GM19468 (cell line): Measurements from ENCODE around the gene MYO5C.
"Not testable (repeated sequence)": the region's sequence is repeated elsewhere in the genome, so short reads cannot be mapped to it uniquely, and the experiment has no call there.

ENCODE experiments used
- ATAC-seq: cut with Tn5 transposase; IDR thresholded peaks from one replicate; pipeline ENCODE4 v1.9.1; 2021; ENCODE audit warnings: mild to moderate bottlenecking, moderate library complexity, moderate number of reproducible peaks; ENCODE audit not compliant: unreplicated experiment; ENCODE audit errors: extremely low read depth

MYO5C gene

GRCh38 chr15:52180851-52181450 lies 114.7 kb downstream of the MYO5C start:
- no peak for ATAC-seq

DNA sequence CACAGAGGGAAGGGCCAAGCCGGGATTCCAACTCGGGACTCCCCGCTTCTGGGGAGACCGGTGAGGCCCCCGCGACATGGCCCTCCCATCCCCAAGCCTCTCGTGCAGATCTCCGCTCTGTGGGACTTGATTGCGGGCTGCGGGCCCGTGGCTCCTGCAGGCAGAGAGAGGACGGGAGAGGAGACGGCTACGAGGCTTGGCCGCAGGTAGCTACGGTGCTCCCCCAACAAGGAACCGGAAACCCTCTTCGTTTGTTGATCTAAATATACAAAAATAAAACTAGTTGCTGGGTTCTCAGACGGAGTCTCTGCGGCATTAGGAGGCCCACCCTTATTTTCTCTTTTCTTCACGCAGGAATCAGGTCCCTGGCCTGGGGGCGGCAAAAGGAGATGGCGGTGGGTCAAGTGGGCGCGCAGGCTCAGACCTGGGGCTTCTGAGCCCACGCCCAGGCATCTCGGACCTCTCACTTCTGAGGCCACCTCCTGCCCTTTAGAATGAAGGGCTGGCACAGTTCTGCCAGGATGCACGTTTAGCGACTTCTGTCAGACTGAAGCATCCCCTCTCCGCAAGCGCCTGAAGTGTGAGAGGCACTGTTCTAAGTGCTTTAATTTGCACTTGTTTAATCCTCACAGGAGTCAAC lies 115.3 kb downstream of the MYO5C start:
- no peak for ATAC-seq

DNA sequence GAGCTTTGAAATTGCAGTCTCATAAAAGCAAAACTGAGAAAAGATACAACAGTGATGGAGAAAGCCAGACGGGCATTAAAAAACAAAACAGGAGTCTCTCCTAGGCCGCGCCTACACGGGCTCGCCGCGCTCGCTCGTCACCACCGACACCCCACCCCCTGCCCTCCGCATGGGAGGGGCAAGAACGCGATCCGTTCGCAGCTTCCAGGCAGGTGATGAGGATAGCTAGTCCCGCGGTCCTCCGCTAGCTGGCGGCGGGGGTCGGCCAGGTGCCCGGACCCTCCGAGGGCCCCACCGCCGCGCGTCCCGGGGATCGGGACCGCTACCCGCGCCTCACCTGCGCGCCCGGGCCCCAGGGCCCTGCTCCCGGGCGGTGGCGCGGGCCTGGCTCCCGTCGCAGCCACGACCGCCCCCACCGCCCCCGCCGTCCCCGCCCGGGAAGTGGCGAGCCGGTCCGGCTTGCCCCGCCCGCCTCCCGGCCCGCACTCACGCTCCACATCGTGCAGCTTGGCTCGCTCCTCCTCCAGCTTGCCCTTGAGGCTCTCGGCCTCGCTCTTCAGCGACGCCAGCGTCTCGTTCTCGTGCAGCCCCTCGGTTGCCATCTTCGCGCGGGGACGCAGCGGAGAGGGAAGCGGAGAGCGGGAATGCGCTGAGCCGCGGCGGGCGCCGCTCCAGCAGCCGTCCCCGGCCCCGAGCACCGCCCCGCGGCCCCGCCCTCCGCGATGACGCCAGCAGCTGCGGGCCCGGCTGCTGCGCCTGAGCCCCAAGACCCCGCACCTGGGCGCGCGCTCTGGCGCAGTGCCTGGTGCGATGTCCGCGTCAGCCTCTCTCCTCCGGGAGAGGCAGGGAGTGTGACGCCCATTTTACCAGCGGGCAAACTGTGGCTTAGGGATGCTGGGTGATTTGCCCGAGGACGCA lies 116.1 kb downstream of the MYO5C start:
- peak; percentile 73 for ATAC-seq

DNA sequence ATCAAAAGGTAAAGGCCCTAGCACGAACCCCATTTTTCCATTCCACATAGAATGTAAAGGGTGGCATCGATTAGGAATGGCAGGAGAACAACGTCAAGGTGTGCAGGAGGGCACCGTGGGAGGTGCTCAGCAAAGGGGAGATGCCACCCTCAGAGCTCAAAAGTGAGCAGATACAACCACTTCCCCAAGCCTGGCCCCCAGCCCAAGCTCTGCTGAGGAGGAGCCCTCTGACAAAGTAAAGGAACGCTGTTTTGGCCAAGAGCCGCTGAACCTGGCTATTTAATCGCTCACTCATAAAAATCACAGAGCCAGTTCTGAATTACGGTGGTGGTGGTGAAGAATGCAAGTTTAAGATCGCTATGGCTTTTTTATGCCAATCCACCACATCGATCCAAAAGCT lies 116.8 kb downstream of the MYO5C start:
- ATAC-seq, result no peak

DNA sequence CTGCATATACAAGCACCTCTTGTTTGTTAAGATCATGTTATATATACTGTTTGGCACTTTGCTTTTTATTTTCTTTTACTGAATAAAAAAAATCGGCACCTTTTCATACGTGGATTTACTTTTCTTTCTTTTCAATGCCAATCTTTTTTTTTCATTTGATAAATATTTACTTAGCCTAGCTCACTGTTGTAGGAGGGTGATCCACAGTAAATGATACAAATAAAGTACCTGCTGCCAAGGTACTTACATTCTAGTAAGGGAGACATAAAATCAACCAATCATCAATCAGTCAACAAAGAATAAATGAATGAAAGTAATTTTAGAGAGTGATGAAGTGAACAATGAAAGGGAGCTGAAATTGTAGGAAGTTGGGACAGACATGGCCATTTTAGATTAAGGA lies 122.7 kb downstream of the MYO5C start:
- no peak for ATAC-seq

DNA sequence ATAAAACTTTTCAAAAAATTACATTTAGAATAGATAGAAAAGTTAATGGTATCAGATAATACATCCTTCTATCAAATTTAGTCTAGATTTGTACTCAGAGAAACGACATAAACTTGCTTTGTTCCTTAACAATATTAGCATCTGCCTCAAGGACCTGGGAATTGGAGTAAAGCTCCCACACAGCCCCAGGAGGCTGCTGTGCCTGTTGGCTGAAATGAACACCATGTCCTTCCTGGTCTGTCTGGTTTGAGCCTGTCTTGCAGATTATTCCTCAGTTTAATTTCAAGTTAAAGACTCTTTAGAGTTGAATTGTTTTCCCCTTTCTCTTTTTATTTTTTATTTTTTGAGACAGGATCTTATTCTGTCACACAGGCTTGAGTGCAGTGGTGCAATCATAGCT lies 123.8 kb downstream of the MYO5C start:
- ATAC-seq, result no peak

DNA sequence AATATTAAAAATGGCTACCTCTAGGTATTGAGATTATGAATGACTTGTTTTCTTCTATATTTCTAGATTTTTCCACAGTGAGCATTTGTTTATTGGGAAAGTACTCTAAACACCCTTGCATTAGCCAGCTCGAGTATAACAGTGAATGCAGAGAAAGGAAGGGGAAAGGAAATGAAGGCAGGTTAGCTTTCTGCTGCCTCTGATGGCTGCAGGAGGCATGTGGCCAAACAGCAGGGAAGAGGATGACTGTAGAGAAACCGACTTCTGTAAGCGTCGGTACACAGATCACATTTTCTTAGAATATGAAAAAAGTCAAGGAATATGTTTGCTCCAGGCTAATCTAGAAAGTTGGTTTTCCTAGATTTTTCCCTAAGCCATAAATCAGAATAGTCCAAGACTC lies 124.2 kb downstream of the MYO5C start:
- ATAC-seq, result no peak

DNA sequence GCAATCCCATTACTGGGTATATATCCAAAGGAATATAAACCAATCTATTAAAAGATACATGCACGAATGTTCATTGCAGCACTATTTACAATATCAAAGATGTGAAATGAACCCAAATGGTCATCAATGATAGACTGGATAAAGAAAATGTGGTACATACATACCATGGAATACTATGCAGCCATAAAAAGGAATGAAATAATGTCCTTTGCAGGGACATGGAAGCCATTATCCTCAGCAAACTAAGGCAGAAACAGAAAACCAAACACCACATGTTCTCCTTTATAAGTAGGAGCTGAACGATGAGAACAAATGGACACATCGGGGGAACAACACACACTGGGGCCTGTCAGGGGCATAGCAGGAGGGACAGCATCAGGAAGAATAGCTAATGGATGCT lies 125.4 kb downstream of the MYO5C start:
- ATAC-seq, result not testable (repeated sequence)

DNA sequence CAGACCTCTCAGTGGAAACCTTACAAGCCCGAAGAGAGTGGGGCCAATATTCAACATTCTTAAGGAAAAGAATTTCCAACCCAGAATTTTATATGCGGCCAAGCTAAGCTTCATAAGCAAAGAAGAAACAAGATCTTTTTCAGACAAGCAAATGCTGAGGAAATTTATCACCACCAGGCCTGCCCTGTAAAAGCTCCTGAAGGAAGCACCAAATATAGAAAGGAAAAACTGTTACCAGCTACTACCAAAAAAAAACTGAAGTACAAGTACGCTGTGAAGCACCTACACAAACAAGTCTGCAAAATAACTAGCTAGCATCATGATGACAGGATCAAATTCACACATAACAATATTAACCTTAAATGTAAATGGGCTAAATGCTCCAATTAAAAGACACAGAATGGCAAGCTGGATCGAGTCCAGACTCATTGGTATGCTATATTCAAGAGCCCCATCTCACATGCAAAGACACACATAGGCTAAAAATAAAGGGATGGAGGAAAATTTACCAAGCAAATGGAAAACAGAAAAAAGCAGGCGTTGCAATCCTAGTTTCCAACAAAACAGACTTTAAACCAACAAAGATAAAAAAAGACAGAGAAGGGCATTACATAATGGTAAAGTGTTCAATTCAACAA lies 130.0 kb downstream of the MYO5C start:
- not testable (repeated sequence) for ATAC-seq

DNA sequence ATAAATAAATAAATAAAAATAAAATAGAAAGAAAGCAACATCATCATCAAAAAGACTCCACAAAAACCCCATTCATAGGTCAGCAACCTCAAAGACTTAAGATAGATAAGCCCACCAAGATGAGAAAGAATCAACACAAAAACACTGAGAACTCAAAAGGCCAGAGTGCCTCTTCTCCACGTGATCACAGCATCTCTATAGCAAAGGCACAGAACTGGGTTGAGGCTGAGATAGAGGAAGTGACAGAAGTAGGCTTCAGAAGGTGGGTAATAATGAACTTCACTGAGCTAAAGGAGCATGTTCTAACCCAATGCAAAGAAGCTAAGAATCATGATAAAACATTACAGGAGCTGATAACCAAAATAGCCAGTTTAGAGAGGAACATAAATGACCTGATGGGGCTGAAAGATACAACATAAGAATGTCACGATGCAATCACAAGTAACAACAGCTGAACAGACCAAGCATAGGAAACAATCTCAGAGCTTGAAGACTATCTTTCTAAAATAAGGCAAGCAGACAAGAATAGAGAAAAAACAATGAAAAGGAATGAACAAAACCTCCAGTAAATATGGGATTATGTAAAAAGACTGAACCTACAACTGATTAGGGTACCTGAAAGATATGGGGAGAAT lies 130.9 kb downstream of the MYO5C start:
- ATAC-seq, result no peak

DNA sequence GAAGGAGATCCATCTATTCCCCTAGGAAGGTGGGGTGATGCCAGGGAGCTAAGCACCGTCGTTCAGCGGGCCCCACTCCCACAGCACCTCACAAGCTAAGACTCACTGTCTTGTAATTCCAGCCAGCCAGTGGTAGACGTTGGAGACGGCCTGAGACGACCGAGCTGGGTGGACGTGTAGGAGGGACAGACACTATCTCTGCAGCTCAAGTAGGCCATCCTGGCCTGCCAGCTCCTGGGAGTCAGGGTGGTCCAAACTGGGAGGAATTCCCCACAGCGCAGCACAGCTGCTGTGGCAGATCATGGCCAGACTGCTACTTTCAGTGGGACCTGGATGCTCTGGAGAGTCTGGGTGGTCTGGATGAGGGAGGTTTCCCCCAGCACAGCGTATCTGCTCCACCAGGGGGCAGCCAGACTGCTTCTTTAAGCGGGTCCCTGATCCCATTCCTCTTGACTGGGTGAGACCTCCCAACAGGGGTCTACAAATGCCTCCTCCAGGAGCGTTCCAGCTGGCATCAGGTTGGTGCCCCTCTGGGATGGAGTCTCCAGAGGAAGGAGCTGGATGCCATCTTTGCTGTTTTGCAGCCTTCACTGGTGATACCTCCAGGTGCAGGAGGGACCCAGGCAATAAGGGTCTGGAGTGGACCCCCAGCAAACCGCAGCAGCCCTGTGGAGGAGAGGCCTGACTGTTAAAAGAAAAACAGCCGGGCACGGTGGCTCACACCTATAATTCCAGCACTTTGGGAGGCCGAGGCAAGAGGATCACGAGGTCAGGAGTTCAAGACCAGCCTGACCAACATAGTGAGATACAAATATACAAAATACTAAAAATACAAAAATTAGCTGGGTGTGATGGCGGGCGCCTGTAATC lies 132.0 kb downstream of the MYO5C start:
- ATAC-seq, result no peak

GRCh38 chr15:52162876-52163275 lies 132.7 kb downstream of the MYO5C start:
- ATAC-seq, result no peak

GRCh38 chr15:52162260-52162659 lies 133.3 kb downstream of the MYO5C start:
- ATAC-seq, result no peak

DNA sequence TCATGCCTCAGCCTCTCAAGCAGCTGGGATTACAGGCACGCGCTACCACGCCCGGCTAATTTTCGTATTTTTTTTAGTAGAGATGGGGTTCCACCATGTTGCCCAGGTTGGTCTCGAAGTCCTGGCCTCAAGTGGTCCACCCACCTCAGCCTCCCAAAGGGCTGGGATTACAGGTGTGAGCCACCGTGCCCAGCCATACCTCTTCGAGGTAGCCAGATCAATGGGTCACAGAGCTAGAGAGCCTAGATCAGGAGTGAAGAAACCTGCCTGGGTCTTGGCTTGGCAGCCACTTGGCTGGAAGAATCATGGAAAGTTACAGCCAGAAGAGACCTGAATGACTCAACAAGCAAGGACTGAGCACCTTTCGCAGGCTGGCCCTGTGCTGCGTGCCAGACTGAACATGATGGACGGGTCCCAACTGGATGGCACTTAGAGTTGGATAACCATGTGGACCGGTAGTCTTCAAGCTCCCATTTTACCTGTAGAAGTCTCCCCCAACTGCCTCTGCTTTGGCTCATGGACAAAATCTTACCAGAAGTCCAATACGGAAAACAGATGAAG lies 134.1 kb downstream of the MYO5C start:
- no peak for ATAC-seq

DNA sequence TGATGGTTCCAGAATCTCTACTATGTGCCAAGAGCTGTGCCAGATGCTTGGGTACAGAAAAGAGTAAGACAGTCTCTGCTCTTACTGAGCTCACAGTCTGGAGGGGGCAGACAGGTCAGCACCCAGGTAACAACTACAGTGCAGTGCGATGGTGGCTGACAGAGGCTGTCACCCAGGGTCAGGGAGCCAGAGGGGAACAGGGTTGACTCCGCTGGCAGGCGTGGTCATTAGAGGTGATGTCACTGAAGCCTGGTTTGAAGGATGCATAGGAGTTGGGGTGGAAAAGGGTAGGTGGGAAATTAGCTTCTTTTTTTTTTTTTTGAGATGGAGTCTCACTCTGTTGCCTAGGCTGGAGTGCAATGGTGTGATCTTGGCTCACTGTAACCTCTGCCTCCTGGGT lies 136.0 kb downstream of the MYO5C start:
- ATAC-seq, result no peak

GRCh38 chr15:52158084-52158765 lies 137.4 kb downstream of the MYO5C start:
- no peak for ATAC-seq

- no peak for ATAC-seq
Measured at GRCh38 chr15:52155878-52156277, 139.7 kb downstream of the MYO5C start.
